ENCODE measurements around the gene DEPDC4. TPM values are rescaled to one million over a fixed set of nuclear protein-coding genes. Genes with fewer than 3 reads are reported as not detected.

Gene DEPDC4
- total RNA-seq, 1 experiment from 2014 or later: 2.0 TPM

GRCh38 chr12:100258127-100258526 lies 8.8 kb downstream of the DEPDC4 start:
- no peaks in the 10 kb centered on the region for H3K27me3 ChIP-seq (replicated peaks; ENCODE audit: insufficient read depth, low read depth, low read length, poor library complexity)
- CTCF ChIA-PET: no interaction called here
- no peaks in the 10 kb centered on the region for H3K36me3 ChIP-seq (ENCODE audit: insufficient read depth, low read length, poor library complexity, severe bottlenecking)
- intact Hi-C loops (cut with micrococcal nuclease; ENCODE audit: unreplicated experiment): no loop called here
- no peak overlapping the region for H3K27ac ChIP-seq (ENCODE audit: low read depth, low read length, poor library complexity, severe bottlenecking)
- H3K9me3 ChIP-seq (ENCODE audit: low read depth, low read length, poor library complexity, severe bottlenecking): no peaks in the 10 kb centered on the region
- POLR2A ChIA-PET (ENCODE audit: low non-redundant PET): no interaction called here
- no TSS peak for BruUV-seq (replicated peaks)
- TF ChIP-seq CTCF (conservative IDR thresholded peaks at IDR 0.05; ENCODE audit: low read depth, low read length): no peak
- no peak for TF ChIP-seq EZH2 (IDR thresholded peaks at IDR 0.05; ENCODE audit: borderline replicate concordance, low read depth, low read length, poor library complexity, severe bottlenecking)
- no peak overlapping the region for H3K4me3 ChIP-seq (ENCODE audit: low read depth, low read length, poor library complexity, severe bottlenecking)
- no peak for DNase-seq (ENCODE audit: low spot score)
- H3K4me1 ChIP-seq (ENCODE audit: insufficient read depth, low read length, poor library complexity, severe bottlenecking): peaks cover 9% of the 10 kb centered on the region

- peaks cover 4% of the 10 kb centered on the region for H3K4me1 ChIP-seq (ENCODE audit: insufficient read depth, low read length, poor library complexity, severe bottlenecking)
- H3K4me3 ChIP-seq (ENCODE audit: low read depth, low read length, poor library complexity, severe bottlenecking): no peak overlapping the region
- TF ChIP-seq CTCF (conservative IDR thresholded peaks at IDR 0.05; ENCODE audit: low read depth, low read length) (no peak), EZH2 (IDR thresholded peaks at IDR 0.05; ENCODE audit: borderline replicate concordance, low read depth, low read length, poor library complexity, severe bottlenecking) (no peak)
- intact Hi-C loops (cut with micrococcal nuclease; ENCODE audit: unreplicated experiment): no loop called here
- POLR2A ChIA-PET (ENCODE audit: low non-redundant PET): no interaction called here
- H3K36me3 ChIP-seq (ENCODE audit: insufficient read depth, low read length, poor library complexity, severe bottlenecking): no peaks in the 10 kb centered on the region
- H3K27ac ChIP-seq (ENCODE audit: low read depth, low read length, poor library complexity, severe bottlenecking): no peak overlapping the region
- no TSS peak for BruUV-seq (replicated peaks)
- DNase-seq (ENCODE audit: low spot score): no peak
- no peaks in the 10 kb centered on the region for H3K9me3 ChIP-seq (ENCODE audit: low read depth, low read length, poor library complexity, severe bottlenecking)
- H3K27me3 ChIP-seq (replicated peaks; ENCODE audit: insufficient read depth, low read depth, low read length, poor library complexity): no peaks in the 10 kb centered on the region
- CTCF ChIA-PET: interaction anchor here (0.6 kb wide), 1 partner anchor 20 kb away, joined by 3 read pairs; no protein-coding TSS in a partner anchor
Measured at GRCh38 chr12:100254876-100255275, 12.0 kb downstream of the DEPDC4 start.

GRCh38 chr12:100253437-100253836 lies 13.4 kb downstream of the DEPDC4 start:
- intact Hi-C loops (cut with micrococcal nuclease; ENCODE audit: unreplicated experiment): no loop called here
- no peaks in the 10 kb centered on the region for H3K36me3 ChIP-seq (ENCODE audit: insufficient read depth, low read length, poor library complexity, severe bottlenecking)
- no TSS peak for BruUV-seq (replicated peaks)
- no peaks in the 10 kb centered on the region for H3K27me3 ChIP-seq (replicated peaks; ENCODE audit: insufficient read depth, low read depth, low read length, poor library complexity)
- H3K4me1 ChIP-seq (ENCODE audit: insufficient read depth, low read length, poor library complexity, severe bottlenecking): peaks cover 4% of the 10 kb centered on the region
- no peak overlapping the region for H3K27ac ChIP-seq (ENCODE audit: low read depth, low read length, poor library complexity, severe bottlenecking)
- POLR2A ChIA-PET (ENCODE audit: low non-redundant PET): interaction anchor here (0.6 kb wide), 1 partner anchor 106 kb away, joined by 3 read pairs; no protein-coding TSS in a partner anchor
- DNase-seq (ENCODE audit: low spot score): no peak
- H3K4me3 ChIP-seq (ENCODE audit: low read depth, low read length, poor library complexity, severe bottlenecking): no peak overlapping the region
- H3K9me3 ChIP-seq (ENCODE audit: low read depth, low read length, poor library complexity, severe bottlenecking): no peaks in the 10 kb centered on the region
- TF ChIP-seq CTCF (conservative IDR thresholded peaks at IDR 0.05; ENCODE audit: low read depth, low read length): no peak
- no peak for TF ChIP-seq EZH2 (IDR thresholded peaks at IDR 0.05; ENCODE audit: borderline replicate concordance, low read depth, low read length, poor library complexity, severe bottlenecking)
- CTCF ChIA-PET: interaction anchor here (0.6 kb wide), 1 partner anchor 70 kb away, joined by 5 read pairs; no protein-coding TSS in a partner anchor

All from A673 (cell line).